Measurements from ENCODE around the gene SUMO3. TPM values are rescaled to one million over a fixed set of nuclear protein-coding genes. Genes with fewer than 3 reads are reported as not detected.
"Not testable (repeated sequence)": the region's sequence is repeated elsewhere in the genome, so short reads cannot be mapped to it uniquely, and the experiment has no call there.

Gene SUMO3
- total RNA-seq, 6 donors from 2014 or later, result 46.1 to 97.6 (median 73.2) TPM

GRCh38 chr21:44835647-44835973, 17.7 kb upstream of the SUMO3 start:
- Histone ChIP-seq H3K27ac (no peak overlapping the region), H3K9me3 (no peaks in the 10 kb centered on the region), H3K4me1 (peaks cover 0 to 7% (median 2%) of the 10 kb centered on the region in 4 donors), H3K36me3 (no peaks in the 10 kb centered on the region), H3K27me3 (no peaks in the 10 kb centered on the region), H3K4me3 (no peak overlapping the region)
- ATAC-seq (ENCODE audit: low FRiP score in 2 of 2), result no peak
- TF ChIP-seq, protein P1, sequence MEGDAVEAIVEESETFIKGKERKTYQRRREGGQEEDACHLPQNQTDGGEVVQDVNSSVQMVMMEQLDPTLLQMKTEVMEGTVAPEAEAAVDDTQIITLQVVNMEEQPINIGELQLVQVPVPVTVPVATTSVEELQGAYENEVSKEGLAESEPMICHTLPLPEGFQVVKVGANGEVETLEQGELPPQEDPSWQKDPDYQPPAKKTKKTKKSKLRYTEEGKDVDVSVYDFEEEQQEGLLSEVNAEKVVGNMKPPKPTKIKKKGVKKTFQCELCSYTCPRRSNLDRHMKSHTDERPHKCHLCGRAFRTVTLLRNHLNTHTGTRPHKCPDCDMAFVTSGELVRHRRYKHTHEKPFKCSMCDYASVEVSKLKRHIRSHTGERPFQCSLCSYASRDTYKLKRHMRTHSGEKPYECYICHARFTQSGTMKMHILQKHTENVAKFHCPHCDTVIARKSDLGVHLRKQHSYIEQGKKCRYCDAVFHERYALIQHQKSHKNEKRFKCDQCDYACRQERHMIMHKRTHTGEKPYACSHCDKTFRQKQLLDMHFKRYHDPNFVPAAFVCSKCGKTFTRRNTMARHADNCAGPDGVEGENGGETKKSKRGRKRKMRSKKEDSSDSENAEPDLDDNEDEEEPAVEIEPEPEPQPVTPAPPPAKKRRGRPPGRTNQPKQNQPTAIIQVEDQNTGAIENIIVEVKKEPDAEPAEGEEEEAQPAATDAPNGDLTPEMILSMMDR (IDR thresholded peaks at IDR 0.05), result no peak
- TF ChIP-seq POLR2A (IDR thresholded peaks at IDR 0.05) (no peak), EP300 (IDR thresholded peaks at IDR 0.05) (no peak), POLR2AphosphoS5 (IDR thresholded peaks at IDR 0.05) (no peak)
- WGBS, 2 donors, result 66 to 75% methylated on average over 3 to 8 of the region's 8 CpGs
- no peak for DNase-seq

DNA sequence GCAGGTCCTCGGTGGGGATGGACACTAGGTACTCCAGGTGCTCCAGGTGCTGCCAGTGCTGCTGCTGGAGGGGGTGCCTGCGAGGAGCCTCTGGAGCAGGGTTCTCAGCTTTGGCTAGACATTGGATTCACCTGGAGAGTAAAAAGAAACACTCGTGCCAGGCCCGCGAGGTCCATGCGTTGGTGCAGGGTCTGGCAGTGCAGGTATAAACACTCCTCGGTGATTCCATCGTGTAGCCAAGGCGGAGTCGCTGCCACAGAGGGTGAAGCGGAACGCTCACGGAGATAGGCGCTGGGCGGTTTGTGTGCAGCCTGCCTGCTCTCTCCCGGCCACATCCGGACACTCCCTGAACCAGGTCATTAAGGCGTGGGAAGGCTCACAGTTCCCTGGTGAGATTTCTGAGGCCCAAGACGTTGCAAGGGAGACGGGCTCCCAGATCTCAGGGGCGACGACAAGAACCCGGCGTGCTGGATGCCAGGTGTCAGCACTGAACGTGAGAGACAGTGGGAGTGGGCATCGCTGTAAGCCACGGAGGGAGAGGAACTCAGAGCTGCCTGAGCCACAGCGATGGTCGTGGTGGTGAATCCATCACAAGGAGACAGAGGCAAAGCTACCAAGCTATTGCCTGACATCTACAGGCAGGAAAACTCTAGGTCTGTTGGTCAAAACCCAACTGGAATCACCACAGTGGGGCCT, 17.2 kb upstream of the SUMO3 start:
- WGBS, 2 donors, result 86 to 87% methylated on average over 28 to 29 of the region's 29 CpGs
- ATAC-seq (ENCODE audit: low FRiP score in 2 of 2) (no peak), DNase-seq (no peak)

GRCh38 chr21:44834231-44834950, 16.5 kb upstream of the SUMO3 start:
- Histone ChIP-seq H3K4me1 (peaks cover 0 to 7% (median 2%) of the 10 kb centered on the region in 4 donors), H3K27me3 (no peaks in the 10 kb centered on the region), H3K9me3 (no peaks in the 10 kb centered on the region), H3K36me3 (no peaks in the 10 kb centered on the region), H3K27ac (no peak overlapping the region), H3K4me3 (no peak overlapping the region)
- WGBS, 2 donors, result 79 to 84% methylated on average over 17 to 26 of the region's 26 CpGs
- DNase-seq (no peak), ATAC-seq (ENCODE audit: low FRiP score in 2 of 2) (no peak)
- TF ChIP-seq EP300 (IDR thresholded peaks at IDR 0.05) (no peak), POLR2A (IDR thresholded peaks at IDR 0.05) (no peak)

More for the DNA sequence above, 17.2 kb upstream of the SUMO3 start:
- H3K4me3 ChIP-seq, result no peak overlapping the region
- peaks cover 0 to 7% (median 2%) of the 10 kb centered on the region in 4 donors for H3K4me1 ChIP-seq
- no peaks in the 10 kb centered on the region for H3K36me3 ChIP-seq
- TF ChIP-seq EP300 (IDR thresholded peaks at IDR 0.05) (no peak), POLR2A (IDR thresholded peaks at IDR 0.05) (no peak)
- H3K9me3 ChIP-seq, result no peaks in the 10 kb centered on the region
- no peak overlapping the region for H3K27ac ChIP-seq
- no peaks in the 10 kb centered on the region for H3K27me3 ChIP-seq

- Histone ChIP-seq H3K9me3 (peaks cover 0 to 3% (median 2%) of the 10 kb centered on the region in 4 donors), H3K4me1 (peaks cover 0 to 7% (median 2%) of the 10 kb centered on the region in 4 donors), H3K27ac (no peak overlapping the region), H3K27me3 (no peaks in the 10 kb centered on the region), H3K36me3 (no peaks in the 10 kb centered on the region), H3K4me3 (no peak overlapping the region)
- WGBS, 2 donors, result 84 to 91% methylated on average over 5 of the region's 5 CpGs
- DNase-seq (no peak), ATAC-seq (ENCODE audit: low FRiP score in 2 of 2) (no peak)
- TF ChIP-seq POLR2AphosphoS5 (IDR thresholded peaks at IDR 0.05) (no peak), EP300 (IDR thresholded peaks at IDR 0.05) (no peak), POLR2A (IDR thresholded peaks at IDR 0.05) (no peak)
- TF ChIP-seq, protein P1 (IDR thresholded peaks at IDR 0.05), result no peak
Observed at GRCh38 chr21:44833663-44834062, 15.8 kb upstream of the SUMO3 start.

DNA sequence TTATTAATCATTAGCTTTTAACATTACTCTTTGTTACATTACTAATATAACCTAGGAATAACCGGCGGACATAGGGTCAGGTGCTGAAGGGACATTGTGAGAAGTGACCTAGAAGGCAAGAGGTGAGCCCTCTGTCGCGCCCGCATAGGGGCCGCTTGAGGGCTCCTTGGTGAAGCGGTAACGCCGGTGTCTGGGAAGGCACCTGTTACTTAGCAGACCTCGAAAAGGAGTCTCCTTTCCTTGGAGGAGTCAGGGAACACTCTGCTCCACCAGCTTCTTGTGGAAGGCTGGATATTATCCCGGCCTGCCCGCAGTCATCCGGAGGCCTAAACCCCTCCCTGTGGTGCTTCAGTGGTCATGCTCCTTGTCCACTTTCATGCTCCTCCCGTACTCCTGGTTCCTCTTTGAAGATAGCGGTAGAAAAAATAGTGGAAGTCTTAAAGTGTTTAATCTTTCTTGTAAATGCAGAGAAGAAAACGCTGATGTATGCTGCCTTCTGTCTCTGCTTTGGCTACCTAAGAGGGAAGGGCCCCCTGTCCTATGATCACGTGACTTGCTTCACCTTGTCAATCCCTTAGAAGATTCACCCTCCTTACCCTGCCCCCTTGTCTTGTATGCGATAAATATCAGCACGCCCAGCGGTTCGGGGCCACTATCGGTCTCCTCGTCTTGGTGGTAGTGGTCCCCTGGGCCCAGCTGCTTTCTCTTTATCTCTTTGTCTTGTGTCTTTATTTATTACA, 14.8 kb upstream of the SUMO3 start:
- peaks cover 8 to 13% (median 10%) of the 10 kb centered on the region in 4 donors for H3K9me3 ChIP-seq
- H3K27me3 ChIP-seq; H3K4me1 ChIP-seq; DNase-seq; H3K27ac ChIP-seq; H3K36me3 ChIP-seq; ATAC-seq (ENCODE audit: low FRiP score in 2 of 2); H3K4me3 ChIP-seq: not testable (repeated sequence)
- WGBS, 2 donors, result 85 to 87% methylated on average over 23 of the region's 23 CpGs

GRCh38 chr21:44831227-44831860, 13.5 kb upstream of the SUMO3 start:
- WGBS, 2 donors, result 38 to 48% methylated on average over 7 of the region's 7 CpGs
- no peaks in the 10 kb centered on the region for H3K27me3 ChIP-seq
- H3K36me3 ChIP-seq, result no peaks in the 10 kb centered on the region
- no peak for DNase-seq
- ATAC-seq (ENCODE audit: low FRiP score in 2 of 2), result no peak
- H3K27ac ChIP-seq, result no peak overlapping the region
- H3K4me1 ChIP-seq, result peaks cover 0 to under 1% (median under 1%) of the 10 kb centered on the region in 4 donors
- peaks cover 8 to 18% (median 14%) of the 10 kb centered on the region in 4 donors for H3K9me3 ChIP-seq
- TF ChIP-seq POLR2AphosphoS5 (IDR thresholded peaks at IDR 0.05) (no peak), POLR2A (IDR thresholded peaks at IDR 0.05) (no peak), EP300 (IDR thresholded peaks at IDR 0.05) (no peak)
- TF ChIP-seq, protein P1 (IDR thresholded peaks at IDR 0.05), result no peak
- no peak overlapping the region for H3K4me3 ChIP-seq
